NCI-H526 (cell line): ENCODE results near the gene NEDD8.

Experiments used
- DNase-seq, 2 experiments: peaks; one replicate each; lab custom pipeline; 2025; lab: John Stamatoyannopoulos, UW

Gene NEDD8

GRCh38 chr14:24232121-24232644 is at the start of gene NEDD8:
NEDD8 (minus strand) TSS chr14:24232367; CDS start chr14:24232267, 100 bp downstream.
- peak; percentile 89 to 95 for DNase-seq

GRCh38 chr14:24281636-24282035 is 49.5 kb upstream of the NEDD8 start:
- no peak for DNase-seq

- no peak for DNase-seq
Observed at GRCh38 chr14:24280797-24281460, 48.8 kb upstream of the NEDD8 start.

- peak in 1 of 2 experiments; percentile 36 for DNase-seq
Observed at GRCh38 chr14:24279301-24280186, 47.4 kb upstream of the NEDD8 start.

GRCh38 chr14:24278424-24278823 is 46.3 kb upstream of the NEDD8 start:
- no peak for DNase-seq

GRCh38 chr14:24277606-24278321 is 45.6 kb upstream of the NEDD8 start:
- no peak for DNase-seq

GRCh38 chr14:24277071-24277470 is 44.9 kb upstream of the NEDD8 start:
- DNase-seq = no peak

- no peak for DNase-seq
Observed at GRCh38 chr14:24274101-24274543, 42.0 kb upstream of the NEDD8 start.

GRCh38 chr14:24273422-24273998 is 41.3 kb upstream of the NEDD8 start:
- peak; percentile 65 to 79 for DNase-seq

GRCh38 chr14:24272467-24272866 is 40.3 kb upstream of the NEDD8 start:
- no peak for DNase-seq

GRCh38 chr14:24271834-24272263 is 39.7 kb upstream of the NEDD8 start:
- DNase-seq = no peak

GRCh38 chr14:24271134-24271833 is 39.1 kb upstream of the NEDD8 start, which contains the start of gene RABGGTA:
RABGGTA (minus strand) TSS chr14:24271597; CDS start chr14:24271115, 482 bp downstream.
- peak; percentile 86 to 95 for DNase-seq

- no peak for DNase-seq
Observed at GRCh38 chr14:24270537-24271133, 38.5 kb upstream of the NEDD8 start.

- DNase-seq = no peak
Observed at GRCh38 chr14:24269910-24270536, 37.9 kb upstream of the NEDD8 start.

GRCh38 chr14:24269368-24269767 is 37.2 kb upstream of the NEDD8 start:
- no peak for DNase-seq

GRCh38 chr14:24268225-24268624 is 36.1 kb upstream of the NEDD8 start:
- DNase-seq = no peak

GRCh38 chr14:24267516-24267915 is 35.3 kb upstream of the NEDD8 start:
- no peak for DNase-seq

- no peak for DNase-seq
Observed at GRCh38 chr14:24266344-24267244, 34.4 kb upstream of the NEDD8 start.

- DNase-seq = no peak
Observed at GRCh38 chr14:24264298-24264697, 32.1 kb upstream of the NEDD8 start.
